GM10847 (cell line): ENCODE data around the gene HPCAL1.

Experiments
- POLR2A ChIP-seq: IDR thresholded peaks from 2 replicates; pipeline ENCODE4 v1.6.1; 2011; ENCODE audit not compliant: insufficient read length; ENCODE audit errors: extremely low read depth

Gene HPCAL1

GRCh38 chr2:10265329-10266132 lies 37.2 kb upstream of the HPCAL1 start:
- TF ChIP-seq POLR2A: no peak

GRCh38 chr2:10266133-10266620 lies 36.5 kb upstream of the HPCAL1 start:
- no peak for TF ChIP-seq POLR2A

GRCh38 chr2:10267036-10267435 lies 35.7 kb upstream of the HPCAL1 start:
- no peak for TF ChIP-seq POLR2A

- TF ChIP-seq POLR2A: no peak
Measured at GRCh38 chr2:10267551-10268465, 34.9 kb upstream of the HPCAL1 start.

- TF ChIP-seq POLR2A: no peak
Measured at GRCh38 chr2:10269291-10269690, 33.4 kb upstream of the HPCAL1 start.

- no peak for TF ChIP-seq POLR2A
Measured at GRCh38 chr2:10269711-10270610, 32.7 kb upstream of the HPCAL1 start.

GRCh38 chr2:10271509-10271908 lies 31.2 kb upstream of the HPCAL1 start:
- TF ChIP-seq POLR2A: no peak

GRCh38 chr2:10271946-10272345 lies 30.8 kb upstream of the HPCAL1 start:
- no peak for TF ChIP-seq POLR2A

GRCh38 chr2:10272464-10272863 lies 30.2 kb upstream of the HPCAL1 start:
- no peak for TF ChIP-seq POLR2A

- no peak for TF ChIP-seq POLR2A
Measured at GRCh38 chr2:10273215-10274175, 29.2 kb upstream of the HPCAL1 start.

GRCh38 chr2:10274376-10274775 lies 28.3 kb upstream of the HPCAL1 start:
- TF ChIP-seq POLR2A: no peak

- TF ChIP-seq POLR2A: no peak
Measured at GRCh38 chr2:10274983-10275802, 27.5 kb upstream of the HPCAL1 start.
